ENCODE results near the gene TNN. TPM values are rescaled to one million over a fixed set of nuclear protein-coding genes. Genes with fewer than 3 reads are reported as not detected.

Gene TNN
- total RNA-seq, 1 experiment from 2014 or later, result 0.11 TPM

- Histone ChIP-seq H2AFZ (ENCODE audit: low read length) (no peak overlapping the region), H3K9me3 (ENCODE audit: control insufficient read depth, low read depth, low read length) (no peaks in the 10 kb centered on the region), H3K27me3 (ENCODE audit: insufficient read depth, low read length) (0 out of 2 replicates have a peak, but pooled peaks cover 2% of the 10 kb centered on the region), H2BK20ac (ENCODE audit: low read depth, low read length, poor library complexity, severe bottlenecking) (no peak overlapping the region), H3K14ac (ENCODE audit: insufficient read depth, low read length) (no peak overlapping the region), H3K4me1 (ENCODE audit: insufficient read depth, low read length) (peaks cover 5% of the 10 kb centered on the region; the same call in 1 of the 2 replicates), H3K4me2 (ENCODE audit: insufficient read depth, insufficient read length, low read length) (no peak overlapping the region), H4K8ac (replicated peaks; ENCODE audit: insufficient read length, low read depth, low read length) (no peak overlapping the region), H3K4ac (ENCODE audit: low read depth, low read length) (no peak overlapping the region), H2BK12ac (ENCODE audit: insufficient read length, low read depth, low read length) (no peak overlapping the region), H3K79me2 (ENCODE audit: insufficient read depth, low read length) (no peaks in the 10 kb centered on the region), H4K5ac (ENCODE audit: insufficient read length, low read depth, low read length) (no peak overlapping the region), H3T11ph (ENCODE audit: low read length) (no peak overlapping the region), H4K20me1 (ENCODE audit: control insufficient read depth, insufficient read depth, insufficient read length) (no peaks in the 10 kb centered on the region), H2BK5ac (ENCODE audit: insufficient read length, low read length) (no peak overlapping the region), H2AK5ac (ENCODE audit: insufficient read length, low read length) (no peak overlapping the region), H3K9ac (ENCODE audit: extremely low read depth, insufficient read length, low read length) (no peak overlapping the region), H4K91ac (ENCODE audit: insufficient read length, low read depth, low read length) (no peak overlapping the region), H3K56ac (ENCODE audit: insufficient read length, low read depth, low read length) (no peak overlapping the region), H3K27ac (ENCODE audit: insufficient read length, low read depth, low read length) (no peak overlapping the region), H3K79me1 (ENCODE audit: insufficient read depth, low read depth, low read length, poor library complexity, severe bottlenecking) (no peaks in the 10 kb centered on the region), H2BK15ac (ENCODE audit: low read depth, low read length) (no peak overlapping the region), H2BK120ac (ENCODE audit: low read depth, low read length, poor library complexity, severe bottlenecking) (no peak overlapping the region), H3K23ac (ENCODE audit: insufficient read length, low read depth, low read length) (no peak overlapping the region), H3K23me2 (ENCODE audit: insufficient read length, low read depth, low read length, poor library complexity, severe bottlenecking) (no peaks in the 10 kb centered on the region), H3K18ac (ENCODE audit: insufficient read length, low read depth, low read length) (no peak overlapping the region)
- TF ChIP-seq CTCF (conservative IDR thresholded peaks at IDR 0.05), result no peak
- H3K27ac Mint-ChIP-seq, result no peak overlapping the region; a peak in 1 of 7 replicates
- no peak for DNase-seq
- peaks cover 3% of the 10 kb centered on the region for H3K27me3 Mint-ChIP-seq (ENCODE audit: low read depth)
- H3K36me3 Mint-ChIP-seq (ENCODE audit: insufficient read depth in 1 of 3, low read depth in 3 of 3), result peaks cover 0 to 3% (median 0%) of the 10 kb centered on the region in 3 experiments; a peak in 2 of 7 replicates
- H3K9me3 Mint-ChIP-seq, result peaks cover 0 to 2% of the 10 kb centered on the region in 2 experiments; a peak in 1 of 5 replicates
- no CpG with 5 or more reads among the region's 3 CpGs for WGBS (ENCODE audit: extremely low coverage, insufficient read length, low lambda C conversion rate)
- H3K4me1 Mint-ChIP-seq, result peaks cover 16% of the 10 kb centered on the region in 2 experiments
- no peak overlapping the region for H3K4me3 Mint-ChIP-seq
Observed at GRCh38 chr1:175136246-175136645, 68.6 kb downstream of the TNN start.
